Middle frontal gyrus (tissue), 1 donor: ENCODE results near the gene RAB11FIP5.

ENCODE experiments used
- DNase-seq: peaks from one replicate; pipeline ENCODE4 v3.0.0-alpha.2; 2015; ENCODE audit warnings: low spot score; ENCODE audit errors: extremely low spot score

Gene RAB11FIP5

GRCh38 chr2:73085691-73086090 is 27.1 kb downstream of the RAB11FIP5 start:
- peak; percentile 65 for DNase-seq

- no peak for DNase-seq
These were observed 27.8 kb downstream of the RAB11FIP5 start for GRCh38 chr2:73084971-73085370.

GRCh38 chr2:73083886-73084800 is 28.6 kb downstream of the RAB11FIP5 start:
- no peak for DNase-seq

- DNase-seq, result no peak
These were observed 30.0 kb downstream of the RAB11FIP5 start for GRCh38 chr2:73082523-73083410.

GRCh38 chr2:73081181-73081671 is 31.5 kb downstream of the RAB11FIP5 start:
- DNase-seq, result no peak

- DNase-seq, result no peak
These were observed 32.2 kb downstream of the RAB11FIP5 start for GRCh38 chr2:73080321-73081131.

GRCh38 chr2:73079636-73080035 is 33.1 kb downstream of the RAB11FIP5 start:
- no peak for DNase-seq

GRCh38 chr2:73078457-73079411 is 34.0 kb downstream of the RAB11FIP5 start:
- DNase-seq, result no peak

GRCh38 chr2:73077424-73077795 is 35.3 kb downstream of the RAB11FIP5 start:
- no peak for DNase-seq

GRCh38 chr2:73076701-73077423 is 35.9 kb downstream of the RAB11FIP5 start:
- no peak for DNase-seq

- no peak for DNase-seq
These were observed 37.0 kb downstream of the RAB11FIP5 start for GRCh38 chr2:73075477-73076373.

- DNase-seq, result no peak
These were observed 38.4 kb downstream of the RAB11FIP5 start for GRCh38 chr2:73074110-73075069.

- DNase-seq, result no peak
These were observed 40.3 kb downstream of the RAB11FIP5 start for GRCh38 chr2:73072416-73072815.

GRCh38 chr2:73072129-73072395 is 40.7 kb downstream of the RAB11FIP5 start:
- no peak for DNase-seq

GRCh38 chr2:73071360-73072128 is 41.2 kb downstream of the RAB11FIP5 start, which contains the start of gene SFXN5:
SFXN5 (minus strand) TSS chr2:73071712; CDS start chr2:73071705, 7 bp downstream.
- DNase-seq, result peak; percentile 94

GRCh38 chr2:73070643-73071359 is 41.9 kb downstream of the RAB11FIP5 start:
- no peak for DNase-seq
